ENCODE measurements around the gene ATP13A3.
"Not testable (repeated sequence)": the region's sequence is repeated elsewhere in the genome, so short reads cannot be mapped to it uniquely, and the experiment has no call there.

Gene ATP13A3

GRCh38 chr3:194486540-194487288 is at the start of gene ATP13A3:
Gene ATP13A3 (minus strand): TSS chr3:194487002. CDS start chr3:194462190, 24,812 bp downstream.
- DNase-seq: peak; percentile 90

GRCh38 chr3:194535199-194535598 is 48.4 kb upstream of the ATP13A3 start:
- not testable (repeated sequence) for DNase-seq

- no peak for DNase-seq
These were observed 47.4 kb upstream of the ATP13A3 start for GRCh38 chr3:194534243-194534642.

GRCh38 chr3:194532591-194532990 is 45.8 kb upstream of the ATP13A3 start:
- peak; percentile 55 for DNase-seq

GRCh38 chr3:194527726-194528125 is 40.9 kb upstream of the ATP13A3 start:
- no peak for DNase-seq

GRCh38 chr3:194526164-194526563 is 39.4 kb upstream of the ATP13A3 start:
- no peak for DNase-seq

- peak; percentile 54 for DNase-seq
These were observed 35.8 kb upstream of the ATP13A3 start for GRCh38 chr3:194522579-194523046.

GRCh38 chr3:194521510-194522260 is 34.9 kb upstream of the ATP13A3 start:
- peak; percentile 80 for DNase-seq

GRCh38 chr3:194520682-194521162 is 33.9 kb upstream of the ATP13A3 start:
- DNase-seq: not testable (repeated sequence)

GRCh38 chr3:194520201-194520600 is 33.4 kb upstream of the ATP13A3 start:
- not testable (repeated sequence) for DNase-seq

GRCh38 chr3:194518652-194519051 is 31.9 kb upstream of the ATP13A3 start:
- peak; percentile 70 for DNase-seq

- DNase-seq: no peak
These were observed 30.5 kb upstream of the ATP13A3 start for GRCh38 chr3:194517333-194517732.

- no peak for DNase-seq
These were observed 27.8 kb upstream of the ATP13A3 start for GRCh38 chr3:194514626-194515025.

GRCh38 chr3:194512895-194513601 is 26.2 kb upstream of the ATP13A3 start:
- no peak for DNase-seq

- DNase-seq: no peak
These were observed 22.0 kb upstream of the ATP13A3 start for GRCh38 chr3:194508491-194509453.

GRCh38 chr3:194507571-194507970 is 20.8 kb upstream of the ATP13A3 start:
- DNase-seq: no peak

- no peak for DNase-seq
These were observed 19.1 kb upstream of the ATP13A3 start for GRCh38 chr3:194505791-194506415.

GRCh38 chr3:194504861-194505260 is 18.1 kb upstream of the ATP13A3 start:
- DNase-seq: no peak

GRCh38 chr3:194504146-194504545 is 17.3 kb upstream of the ATP13A3 start:
- no peak for DNase-seq

- peak; percentile 78 for DNase-seq
These were observed 16.3 kb upstream of the ATP13A3 start for GRCh38 chr3:194503081-194503531.

- no peak for DNase-seq
These were observed 13.4 kb upstream of the ATP13A3 start for GRCh38 chr3:194500198-194500597.

Data from fibroblast of upper back skin (primary cell).